Measurements from ENCODE around the gene TGM5. TPM values are rescaled to one million over a fixed set of nuclear protein-coding genes. Genes with fewer than 3 reads are reported as not detected.

Gene TGM5
- total RNA-seq, 4 donors from 2014 or later: 0.31 to 1.3 (median 0.58) TPM; not detected in 1

- Histone ChIP-seq H3K27me3 (peaks cover 9% of the 10 kb centered on the region), H3K9me3 (no peaks in the 10 kb centered on the region), H3K36me3 (no peaks in the 10 kb centered on the region), H3K4me3 (no peak overlapping the region), H3K27ac (no peak overlapping the region), H3K4me1 (no peaks in the 10 kb centered on the region)
- no peak for TF ChIP-seq POLR2AphosphoS5 (IDR thresholded peaks at IDR 0.05)
- no peak for TF ChIP-seq EP300 (IDR thresholded peaks at IDR 0.05)
- TF ChIP-seq POLR2A (IDR thresholded peaks at IDR 0.05): no peak
- no peak for TF ChIP-seq CTCF (IDR thresholded peaks at IDR 0.05)
- no peak for ATAC-seq
- 41 to 42% methylated on average over 5 to 8 of the region's 15 CpGs for WGBS, 2 donors (ENCODE audit: low coverage in 1 of 2)
Measured at GRCh38 chr15:43253431-43254403, 13.0 kb downstream of the TGM5 start.

GRCh38 chr15:43251871-43252250 is 14.9 kb downstream of the TGM5 start:
- 90 to 100% methylated on average over 1 to 3 of the region's 4 CpGs for WGBS, 2 donors (ENCODE audit: low coverage in 1 of 2)
- no peaks in the 10 kb centered on the region for H3K36me3 ChIP-seq
- ATAC-seq: no peak
- no peaks in the 10 kb centered on the region for H3K9me3 ChIP-seq
- TF ChIP-seq CTCF (IDR thresholded peaks at IDR 0.05): no peak
- H3K4me3 ChIP-seq: no peak overlapping the region
- H3K27ac ChIP-seq: no peak overlapping the region
- H3K27me3 ChIP-seq: peaks cover 9% of the 10 kb centered on the region
- no peaks in the 10 kb centered on the region for H3K4me1 ChIP-seq

- TF ChIP-seq POLR2A (IDR thresholded peaks at IDR 0.05) (no peak), CTCF (IDR thresholded peaks at IDR 0.05) (no peak), EP300 (IDR thresholded peaks at IDR 0.05) (no peak), POLR2AphosphoS5 (IDR thresholded peaks at IDR 0.05) (no peak)
- Histone ChIP-seq H3K36me3 (no peaks in the 10 kb centered on the region), H3K27me3 (peaks cover 9% of the 10 kb centered on the region), H3K27ac (no peak overlapping the region), H3K4me3 (no peak overlapping the region), H3K4me1 (no peaks in the 10 kb centered on the region), H3K9me3 (no peaks in the 10 kb centered on the region)
- ATAC-seq: no peak
- WGBS, 2 donors (ENCODE audit: low coverage in 1 of 2): 85% methylated on average over 5 of the region's 8 CpGs; no CpG with 5 or more reads in 1 of the 2 donors
Measured at GRCh38 chr15:43251185-43251870, 15.4 kb downstream of the TGM5 start.

GRCh38 chr15:43250785-43251184 is 15.9 kb downstream of the TGM5 start:
- Histone ChIP-seq H3K9me3 (no peaks in the 10 kb centered on the region), H3K27ac (no peak overlapping the region), H3K4me3 (no peak overlapping the region), H3K36me3 (no peaks in the 10 kb centered on the region), H3K27me3 (peaks cover 9% of the 10 kb centered on the region), H3K4me1 (no peaks in the 10 kb centered on the region)
- WGBS, 2 donors (ENCODE audit: low coverage in 1 of 2): 76 to 79% methylated on average over 2 of the region's 2 CpGs
- no peak for ATAC-seq
- TF ChIP-seq CTCF (IDR thresholded peaks at IDR 0.05) (no peak), POLR2A (IDR thresholded peaks at IDR 0.05) (no peak), POLR2AphosphoS5 (IDR thresholded peaks at IDR 0.05) (no peak), EP300 (IDR thresholded peaks at IDR 0.05) (no peak)

All from gastroesophageal sphincter (tissue), 4 donors.